ENCODE measurements around the gene RPEL1.
"Not testable (repeated sequence)": the region's sequence is repeated elsewhere in the genome, so short reads cannot be mapped to it uniquely, and the experiment has no call there.

RPEL1 gene

GRCh38 chr10:103235775-103236174, 9.9 kb upstream of the RPEL1 start:
- no peak for DNase-seq

GRCh38 chr10:103238506-103239252, 7.0 kb upstream of the RPEL1 start:
- no peak for DNase-seq

- peak; percentile 75 for DNase-seq
Measured at GRCh38 chr10:103241262-103242011, 4.2 kb upstream of the RPEL1 start.

GRCh38 chr10:103244666-103245271, 918 bp upstream of the RPEL1 start:
- DNase-seq: peak; percentile 61

GRCh38 chr10:103246324-103246723, 637 bp downstream of the RPEL1 start:
- no peak for DNase-seq

GRCh38 chr10:103254113-103254512, 8.4 kb downstream of the RPEL1 start:
- DNase-seq: no peak

GRCh38 chr10:103254538-103255325, 9.0 kb downstream of the RPEL1 start:
- no peak for DNase-seq

- no peak for DNase-seq
Measured at GRCh38 chr10:103256613-103257012, 10.9 kb downstream of the RPEL1 start.

GRCh38 chr10:103257812-103258211, 12.1 kb downstream of the RPEL1 start:
- DNase-seq: no peak

- not testable (repeated sequence) for DNase-seq
Measured at GRCh38 chr10:103258928-103259327, 13.2 kb downstream of the RPEL1 start.

- no peak for DNase-seq
Measured at GRCh38 chr10:103259989-103260388, 14.3 kb downstream of the RPEL1 start.

GRCh38 chr10:103262229-103262628, 16.5 kb downstream of the RPEL1 start:
- DNase-seq: no peak

- DNase-seq: no peak
Measured at GRCh38 chr10:103265717-103266329, 20.1 kb downstream of the RPEL1 start.

- DNase-seq: no peak
Measured at GRCh38 chr10:103273041-103273441, 27.4 kb downstream of the RPEL1 start.

- DNase-seq: no peak
Measured at GRCh38 chr10:103276251-103276895, 30.7 kb downstream of the RPEL1 start.

- no peak for DNase-seq
Measured at GRCh38 chr10:103276896-103277712, 31.4 kb downstream of the RPEL1 start, which contains the start of gene INA. INA (plus strand) TSS chr10:103277138; CDS start chr10:103277212, 74 bp downstream.

- no peak for DNase-seq
Measured at GRCh38 chr10:103277713-103278536, 32.2 kb downstream of the RPEL1 start.

- DNase-seq: no peak
Measured at GRCh38 chr10:103278537-103278823, 32.8 kb downstream of the RPEL1 start.

GRCh38 chr10:103278862-103279298, 33.2 kb downstream of the RPEL1 start:
- no peak for DNase-seq

GRCh38 chr10:103280031-103280430, 34.3 kb downstream of the RPEL1 start:
- DNase-seq: no peak

Data from CD4-positive, alpha-beta T cell treated with Interferon gamma for 1 hour (primary cell).